GM21390 (cell line): ENCODE data around the gene PIH1D1.
A peak's percentile ranks its signal among the peaks of the same experiment; 100 is the strongest.

ENCODE experiments used
- ATAC-seq: cut with Tn5 transposase; IDR thresholded peaks from one replicate; pipeline ENCODE4 v1.9.1; 2021; ENCODE audit not compliant: unreplicated experiment

Gene PIH1D1

DNA sequence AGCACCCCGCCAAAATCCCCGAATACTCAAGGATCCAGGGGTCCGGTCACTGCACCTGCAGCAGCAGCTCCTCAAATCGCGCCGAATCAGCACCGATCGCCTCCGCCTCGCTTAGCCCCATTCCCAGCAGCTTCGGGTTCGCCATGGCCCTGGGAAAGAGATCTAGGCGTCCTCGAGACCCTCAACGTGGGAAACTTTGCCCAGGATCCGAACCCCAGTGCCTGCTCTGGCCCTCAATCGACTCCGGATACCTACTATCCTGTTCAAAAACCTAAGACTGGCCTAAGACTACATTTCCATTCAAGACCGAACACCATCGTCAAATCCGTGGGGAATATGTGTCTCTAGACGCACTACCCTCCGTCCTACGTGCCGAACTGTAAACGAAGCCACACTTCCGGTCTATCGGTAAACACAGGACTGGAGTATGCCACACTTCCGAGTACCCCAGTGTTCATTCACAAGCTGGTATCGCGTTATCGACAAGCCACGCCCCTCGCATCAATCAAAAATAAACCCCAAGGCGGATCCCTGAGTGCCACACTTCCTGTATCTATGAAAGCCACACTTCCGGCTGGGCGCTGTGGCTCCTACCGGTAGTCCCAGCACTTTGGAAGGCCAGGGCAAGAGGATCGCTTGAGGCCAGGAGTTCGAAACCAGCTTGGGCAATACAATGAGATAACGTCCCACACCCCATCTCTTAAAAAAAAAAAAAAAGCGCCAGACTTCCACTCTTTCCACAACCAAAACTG lies at the start of gene PIH1D1:
PIH1D1 (minus strand) TSS at position 385 of the 752 bp plus-strand sequence; CDS start at position 145, 240 bp downstream.
- ATAC-seq: peak; percentile 57

DNA sequence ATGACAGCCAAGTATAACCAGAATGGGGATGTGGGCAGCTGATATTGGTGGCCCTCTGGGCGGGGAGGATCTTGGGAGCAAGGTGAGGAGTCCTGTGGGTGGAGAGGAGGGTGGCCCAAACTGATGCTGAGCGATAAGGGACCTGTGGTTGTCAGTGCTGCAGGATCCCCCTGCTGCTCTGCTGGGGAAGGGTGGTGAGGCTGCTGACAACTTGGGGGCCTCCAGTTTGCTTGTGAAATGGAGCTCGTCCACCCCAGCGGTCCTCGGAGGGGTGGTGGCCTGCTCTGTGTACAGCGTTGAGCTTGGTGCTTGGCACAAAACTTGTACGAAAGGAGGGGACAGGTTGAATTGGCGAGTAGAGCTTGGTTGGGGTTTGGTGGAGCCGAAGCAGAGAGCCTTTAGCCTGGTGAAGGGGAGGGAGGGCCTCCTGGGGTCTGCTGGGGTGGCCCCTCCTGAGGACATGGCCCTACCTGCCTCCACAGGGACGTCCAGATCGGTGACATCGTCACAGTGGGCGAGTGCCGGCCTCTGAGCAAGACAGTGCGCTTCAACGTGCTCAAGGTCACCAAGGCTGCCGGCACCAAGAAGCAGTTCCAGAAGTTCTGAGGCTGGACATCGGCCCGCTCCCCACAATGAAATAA lies 47.5 kb upstream of the PIH1D1 start:
- ATAC-seq: no peak

DNA sequence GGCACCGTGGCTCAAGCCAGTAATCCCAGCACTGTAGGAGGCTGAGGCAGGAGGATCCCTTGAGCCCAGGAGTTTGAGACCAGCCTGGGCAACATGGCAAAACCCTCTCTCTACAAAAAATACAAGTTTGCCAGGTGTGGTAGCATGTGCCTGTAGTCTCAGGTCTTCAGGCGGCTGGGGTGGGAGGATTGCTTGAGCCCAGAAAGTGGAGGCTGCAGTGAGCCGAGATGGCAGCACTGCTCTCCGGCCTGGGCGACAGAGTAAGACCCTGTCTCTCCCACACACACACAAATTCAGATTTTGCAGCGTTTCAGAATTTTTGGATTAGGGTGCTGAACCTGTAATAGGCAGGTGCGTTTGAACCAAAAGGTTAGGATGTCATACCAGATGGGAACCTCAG lies 46.9 kb upstream of the PIH1D1 start:
- no peak for ATAC-seq

DNA sequence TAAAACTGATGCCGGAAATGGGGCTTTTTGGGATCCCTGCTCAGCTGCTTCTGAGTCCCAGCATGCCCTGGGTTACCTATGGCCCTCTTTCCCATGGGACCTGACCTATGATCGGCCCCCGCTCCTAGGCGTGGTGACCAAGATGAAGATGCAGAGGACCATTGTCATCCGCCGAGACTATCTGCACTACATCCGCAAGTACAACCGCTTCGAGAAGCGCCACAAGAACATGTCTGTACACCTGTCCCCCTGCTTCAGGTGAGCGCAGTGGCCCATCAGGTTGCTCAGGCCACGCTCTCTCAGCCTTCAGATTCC lies 46.1 kb upstream of the PIH1D1 start:
- no peak for ATAC-seq

DNA sequence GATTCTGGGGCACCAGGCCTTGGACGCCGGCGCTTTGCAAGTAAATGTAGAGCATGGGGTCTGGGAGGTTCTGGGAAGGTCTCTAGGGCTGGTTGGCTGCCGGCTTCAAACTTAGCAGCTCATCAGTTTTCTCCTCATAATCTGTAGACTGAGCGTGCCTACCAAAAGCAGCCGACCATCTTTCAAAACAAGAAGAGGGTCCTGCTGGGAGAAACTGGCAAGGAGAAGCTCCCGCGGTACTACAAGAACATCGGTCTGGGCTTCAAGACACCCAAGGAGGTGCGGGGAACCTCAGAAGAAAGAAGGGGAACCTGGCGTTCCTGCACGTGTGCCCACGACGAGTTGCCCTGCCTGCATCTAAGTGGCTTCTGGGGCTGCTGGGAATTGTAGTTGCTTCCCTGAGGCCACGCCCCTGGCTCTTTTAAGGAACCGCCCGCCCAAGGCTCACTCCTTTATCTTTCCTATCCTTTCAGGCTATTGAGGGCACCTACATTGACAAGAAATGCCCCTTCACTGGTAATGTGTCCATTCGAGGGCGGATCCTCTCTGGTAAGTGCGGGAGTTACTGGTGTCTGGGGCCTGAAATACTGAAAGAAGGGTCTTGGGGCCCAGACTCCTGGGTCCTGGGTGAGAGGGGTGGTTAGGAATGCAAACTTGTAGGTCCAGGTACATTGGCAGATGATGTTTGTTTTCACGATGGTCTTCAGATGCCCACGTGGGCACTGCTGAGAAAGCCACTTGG lies 45.6 kb upstream of the PIH1D1 start:
- ATAC-seq: no peak

DNA sequence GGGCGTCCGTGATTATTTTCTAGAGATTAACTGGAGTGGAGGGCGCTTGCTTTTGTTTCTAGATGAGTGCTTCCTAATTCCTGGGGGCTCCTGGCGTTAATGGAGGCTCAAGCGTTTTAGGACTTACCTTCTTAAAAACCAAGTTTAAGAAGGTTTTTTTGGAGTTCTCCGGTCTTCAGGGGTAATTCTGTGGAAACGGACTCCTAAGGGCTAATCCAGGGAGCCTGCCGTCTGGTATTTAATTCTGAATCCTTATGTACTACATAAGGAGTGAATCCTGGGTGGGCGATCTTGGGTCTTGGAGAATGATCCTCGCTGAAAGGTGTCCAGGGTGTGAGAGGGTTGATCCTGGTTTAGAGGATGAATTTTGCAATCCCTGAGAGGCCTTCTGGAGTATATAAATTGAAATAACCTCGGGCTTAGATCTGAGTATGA lies 45.0 kb upstream of the PIH1D1 start:
- no peak for ATAC-seq

DNA sequence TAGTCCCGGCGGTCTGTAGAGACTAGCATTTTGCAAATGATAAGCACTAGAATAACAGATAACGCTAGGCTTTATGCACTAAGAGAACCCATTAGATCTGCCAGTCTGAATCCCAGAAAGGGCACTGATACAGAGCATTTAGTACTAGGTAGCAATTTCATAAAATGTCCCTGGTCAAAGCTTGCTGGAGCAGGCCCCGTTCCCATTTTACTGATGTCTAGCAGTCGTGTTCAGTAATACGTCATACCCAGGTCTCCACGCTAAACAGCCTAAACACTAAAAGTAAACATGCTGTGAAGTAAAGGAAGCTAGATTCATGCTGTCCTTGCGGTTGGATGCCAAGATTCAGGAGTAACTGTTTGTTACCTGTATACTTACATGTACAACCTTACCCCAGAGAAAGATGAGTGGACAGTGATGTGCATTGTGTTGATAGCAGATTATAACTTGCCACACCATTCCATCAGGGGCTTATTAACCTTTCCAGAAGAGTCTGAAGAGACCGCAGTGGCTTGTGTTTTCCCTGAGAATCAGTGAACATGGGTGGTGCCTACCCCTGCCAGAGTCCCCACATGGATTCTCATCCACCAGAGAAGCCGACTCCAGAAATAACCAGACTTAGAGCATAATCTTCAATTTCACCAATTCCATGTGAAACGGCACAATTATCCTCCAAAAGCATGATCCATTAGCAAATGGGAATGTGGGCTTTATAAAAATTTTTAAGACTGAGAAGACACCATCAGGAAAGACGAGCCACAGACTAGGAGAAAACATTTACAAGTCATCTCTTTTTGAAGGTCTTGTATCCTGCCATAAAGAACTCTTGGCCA lies 41.2 kb upstream of the PIH1D1 start:
- ATAC-seq: no peak

DNA sequence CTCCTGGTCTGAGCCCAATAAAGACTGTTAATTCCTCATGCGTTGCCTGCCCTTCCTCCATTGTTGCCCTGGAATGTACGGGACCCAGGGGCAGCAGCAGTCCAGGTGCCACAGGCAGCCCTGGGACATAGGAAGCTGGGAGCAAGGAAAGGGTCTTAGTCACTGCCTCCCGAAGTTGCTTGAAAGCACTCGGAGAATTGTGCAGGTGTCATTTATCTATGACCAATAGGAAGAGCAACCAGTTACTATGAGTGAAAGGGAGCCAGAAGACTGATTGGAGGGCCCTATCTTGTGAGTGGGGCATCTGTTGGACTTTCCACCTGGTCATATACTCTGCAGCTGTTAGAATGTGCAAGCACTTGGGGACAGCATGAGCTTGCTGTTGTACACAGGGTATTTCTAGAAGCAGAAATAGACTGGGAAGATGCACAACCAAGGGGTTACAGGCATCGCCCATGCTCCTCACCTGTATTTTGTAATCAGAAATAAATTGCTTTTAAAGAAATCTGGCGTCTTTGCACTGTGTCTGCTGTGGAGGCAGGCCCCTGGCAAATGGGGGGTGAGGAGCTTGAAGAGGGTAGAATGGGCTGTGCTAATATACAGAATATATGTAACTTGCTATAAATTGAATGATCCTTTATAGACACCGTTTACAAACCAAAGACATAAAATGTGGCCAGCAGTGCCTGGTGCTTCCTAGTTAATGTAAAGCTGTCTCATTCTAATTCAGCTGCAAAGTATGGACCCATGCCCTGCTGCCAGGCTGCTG lies 40.4 kb upstream of the PIH1D1 start:
- ATAC-seq: no peak

DNA sequence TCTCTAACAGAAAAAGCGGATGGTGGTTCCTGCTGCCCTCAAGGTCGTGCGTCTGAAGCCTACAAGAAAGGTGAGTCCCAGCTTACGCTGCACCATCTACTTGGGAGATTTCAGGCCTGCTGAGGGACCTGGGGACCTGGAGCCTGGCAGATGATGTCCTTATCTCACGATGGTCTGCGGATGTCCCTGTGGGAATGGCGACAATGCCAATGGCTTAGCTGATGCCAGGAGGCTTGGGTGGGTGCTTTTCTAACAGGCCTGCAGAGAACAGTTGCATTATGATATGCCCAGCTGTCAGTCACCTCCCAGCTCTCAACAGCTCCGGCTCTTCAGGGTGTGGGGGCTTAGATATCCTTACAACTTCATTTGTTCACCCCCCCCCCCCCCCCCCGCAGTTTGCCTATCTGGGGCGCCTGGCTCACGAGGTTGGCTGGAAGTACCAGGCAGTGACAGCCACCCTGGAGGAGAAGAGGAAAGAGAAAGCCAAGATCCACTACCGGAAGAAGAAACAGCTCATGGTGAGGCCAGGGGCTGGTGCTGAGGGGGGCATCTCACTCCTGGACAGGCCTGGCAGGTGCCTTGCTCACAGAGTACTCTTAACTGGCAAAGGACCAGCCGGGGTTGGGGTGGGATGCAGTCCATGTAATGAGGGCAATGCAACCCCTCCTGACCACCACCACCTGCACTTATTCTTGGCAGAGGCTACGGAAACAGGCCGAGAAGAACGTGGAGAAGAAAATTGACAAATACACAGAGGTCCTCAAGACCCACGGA lies 39.6 kb upstream of the PIH1D1 start:
- no peak for ATAC-seq

DNA sequence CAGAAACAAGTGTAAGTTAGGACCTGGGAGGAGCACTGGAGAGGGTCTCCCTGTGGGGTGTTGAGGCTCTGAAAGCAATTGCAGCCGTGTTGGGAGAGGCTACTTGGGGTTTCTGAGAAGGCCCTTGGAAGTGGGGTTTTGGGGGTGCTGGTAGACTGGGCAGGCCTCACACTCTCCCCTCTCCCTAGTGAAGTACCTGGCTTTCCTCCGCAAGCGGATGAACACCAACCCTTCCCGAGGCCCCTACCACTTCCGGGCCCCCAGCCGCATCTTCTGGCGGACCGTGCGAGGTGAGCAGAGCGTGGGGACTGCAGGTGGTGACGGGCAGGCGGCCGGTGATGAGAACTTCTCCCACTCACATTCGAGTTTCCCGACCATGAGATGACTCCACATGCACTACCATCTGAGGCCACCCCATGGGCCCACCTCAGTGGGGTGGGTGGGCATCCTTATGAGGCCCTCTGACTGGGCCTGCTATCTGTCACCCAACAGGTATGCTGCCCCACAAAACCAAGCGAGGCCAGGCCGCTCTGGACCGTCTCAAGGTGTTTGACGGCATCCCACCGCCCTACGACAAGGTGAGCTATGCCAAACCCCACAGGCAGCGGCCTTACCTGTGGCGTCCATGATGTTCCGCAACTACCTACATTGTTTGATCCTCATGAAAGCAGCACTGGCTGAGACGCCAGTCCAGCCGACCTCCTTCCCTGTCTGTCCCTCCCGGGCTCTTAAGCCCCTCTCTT lies 38.8 kb upstream of the PIH1D1 start:
- no peak for ATAC-seq

DNA sequence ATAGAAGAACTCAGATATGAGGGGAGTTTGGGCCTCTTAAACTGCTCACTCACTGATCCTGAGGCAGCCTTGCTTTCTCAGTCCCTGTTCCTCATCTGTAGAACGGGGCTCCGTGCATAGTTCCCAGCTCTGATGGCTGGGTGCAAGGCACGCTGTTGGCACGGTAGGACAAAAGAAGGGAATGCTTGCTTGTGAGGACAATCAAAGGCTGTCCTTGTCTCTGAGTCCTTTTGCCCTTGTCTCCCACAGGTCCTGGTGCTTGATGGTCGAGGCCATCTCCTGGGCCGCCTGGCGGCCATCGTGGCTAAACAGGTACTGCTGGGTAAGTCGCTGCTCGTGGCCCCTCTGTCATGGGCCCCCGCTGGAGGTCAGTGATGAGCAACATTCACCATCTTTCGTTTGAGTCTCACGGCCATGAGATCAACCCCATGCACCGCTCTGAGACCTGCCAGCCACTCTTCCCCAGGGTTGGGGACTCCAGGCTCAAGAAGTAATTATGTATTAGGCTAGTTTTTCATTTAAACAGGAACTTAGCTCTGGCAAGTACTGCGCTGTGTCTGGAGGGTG lies 38.1 kb upstream of the PIH1D1 start:
- no peak for ATAC-seq

DNA sequence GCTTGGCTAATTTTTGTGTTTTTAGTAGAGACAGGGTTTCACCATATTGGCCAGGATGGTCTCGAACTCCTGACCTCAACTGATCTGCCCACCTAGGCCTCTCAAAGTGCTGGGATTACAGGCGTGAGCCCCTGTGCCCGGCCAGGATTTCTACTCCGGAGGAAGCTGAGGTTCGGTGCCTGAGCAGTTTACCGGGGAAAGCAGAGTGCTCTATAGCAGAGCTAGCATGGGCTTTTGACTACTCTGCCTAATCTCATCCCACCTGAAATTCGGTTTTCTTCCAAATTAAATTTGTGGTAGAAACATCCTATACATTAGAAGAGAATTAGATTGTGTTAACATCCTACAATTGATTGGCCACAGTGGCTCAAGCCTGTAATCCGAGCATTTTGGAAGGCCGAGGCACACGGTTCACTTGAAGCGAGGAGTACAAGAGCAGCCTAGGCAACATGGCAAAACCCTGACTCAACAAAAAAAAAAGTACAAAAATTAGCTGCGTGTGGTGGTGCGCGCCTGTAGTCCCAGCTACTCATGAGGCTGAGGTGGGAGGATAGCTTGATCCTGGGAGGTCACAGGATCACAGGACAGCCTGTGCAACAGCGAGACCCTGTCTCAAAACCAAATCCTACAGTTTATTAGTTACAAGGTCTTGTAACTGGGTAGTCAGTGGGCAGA lies 37.4 kb upstream of the PIH1D1 start:
- ATAC-seq: no peak

DNA sequence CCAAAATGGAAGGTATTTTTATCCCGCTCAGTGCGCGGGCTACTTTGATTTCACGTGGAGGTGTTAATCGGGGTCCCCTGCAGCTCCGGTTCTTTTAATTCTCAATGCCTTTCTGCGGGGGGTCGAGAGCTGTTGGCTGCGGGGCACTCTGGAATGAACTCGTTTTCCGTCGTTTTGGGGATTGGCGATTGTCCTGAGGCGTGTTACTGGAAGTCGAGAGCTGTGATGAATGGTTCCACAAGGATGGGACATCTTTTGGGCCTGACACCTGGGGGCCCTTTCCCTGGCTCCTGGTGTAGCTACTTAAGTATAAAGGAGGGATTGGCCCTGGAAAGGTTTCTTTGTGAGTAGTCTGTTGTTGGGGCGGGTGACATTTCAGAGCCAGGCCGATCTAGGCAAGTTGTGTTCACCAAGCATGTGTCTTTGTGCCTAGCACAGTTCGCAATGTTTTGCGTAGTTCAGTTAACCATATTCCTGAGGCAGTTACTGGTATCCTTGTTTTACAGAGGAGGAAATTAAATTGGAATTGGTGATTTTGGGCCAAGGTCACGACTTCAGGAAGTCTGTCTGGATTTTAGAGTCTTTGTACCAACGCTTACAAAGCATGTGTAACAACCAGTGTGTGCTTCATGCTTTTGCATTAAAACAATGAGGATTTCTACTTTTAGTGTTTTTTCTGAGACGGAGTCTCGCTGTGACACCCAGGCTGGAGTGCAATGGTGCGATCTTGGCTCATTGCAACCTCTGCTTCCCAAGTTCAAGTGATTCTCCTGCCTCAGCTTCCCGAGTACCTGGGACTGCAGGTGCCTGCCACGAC lies 36.6 kb upstream of the PIH1D1 start:
- ATAC-seq: no peak

DNA sequence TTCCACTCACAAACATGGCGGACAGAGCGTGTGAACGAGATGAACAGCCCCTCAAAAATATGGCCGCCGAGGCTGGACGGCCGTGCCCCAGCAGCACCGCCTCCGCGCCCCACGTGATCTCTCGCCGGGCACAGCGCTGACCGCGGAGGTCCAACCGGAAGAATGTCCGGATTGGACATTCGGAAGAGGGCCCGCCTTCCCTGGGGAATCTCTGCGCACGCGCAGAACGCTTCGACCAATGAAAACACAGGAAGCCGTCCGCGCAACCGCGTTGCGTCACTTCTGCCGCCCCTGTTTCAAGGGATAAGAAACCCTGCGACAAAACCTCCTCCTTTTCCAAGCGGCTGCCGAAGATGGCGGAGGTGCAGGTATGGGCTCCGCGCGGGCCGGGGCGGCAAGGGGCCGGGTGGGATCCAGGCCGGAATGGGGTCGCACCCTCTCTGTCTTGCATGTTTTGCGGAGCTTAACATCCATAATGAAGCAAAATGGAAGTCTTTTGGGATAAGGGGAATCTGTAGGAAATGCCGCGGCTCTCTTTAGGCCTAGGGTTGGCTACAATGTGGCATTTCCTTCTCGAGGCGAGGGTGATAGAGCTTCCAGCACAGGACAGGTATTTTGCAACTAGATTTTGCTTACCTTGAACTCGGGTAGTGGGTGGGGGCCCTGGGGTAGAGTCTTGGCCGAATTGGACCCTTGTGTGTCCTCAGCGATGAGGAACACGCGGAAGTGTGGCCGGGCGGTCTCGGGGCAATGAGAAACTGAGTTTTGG lies 35.8 kb upstream of the PIH1D1 start, which contains the start of gene RPL13A:
RPL13A (plus strand) TSS at position 332 of the 769 bp plus-strand sequence; CDS start at position 354, 22 bp downstream.
- ATAC-seq: peak; percentile 75

DNA sequence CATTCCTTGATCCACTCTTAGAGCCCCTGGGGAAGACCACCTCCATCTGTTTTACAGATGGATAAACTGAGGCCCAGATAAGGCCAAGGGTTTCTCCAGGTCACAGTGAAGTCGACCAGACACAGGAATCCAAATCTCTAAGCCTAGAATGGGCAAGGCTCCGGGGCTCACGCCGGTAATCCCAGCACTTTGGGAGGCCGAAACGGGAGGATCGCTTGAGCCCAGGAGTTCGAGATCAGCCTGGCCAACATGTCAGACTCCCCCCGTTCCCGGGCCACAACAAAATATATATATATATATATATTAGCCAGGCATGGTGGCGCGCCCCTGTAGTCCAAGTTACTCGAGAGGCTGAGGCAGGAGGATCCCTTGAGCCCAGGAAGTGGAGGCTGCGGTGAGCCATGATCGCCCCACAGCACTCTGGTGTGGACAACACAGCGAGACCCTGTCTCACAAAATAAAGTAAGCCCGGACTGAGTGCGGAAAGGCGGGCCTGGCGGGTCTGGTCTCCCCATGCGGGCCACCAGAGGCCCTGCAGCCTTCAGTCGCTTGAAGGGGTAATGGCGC lies 35.2 kb upstream of the PIH1D1 start:
- no peak for ATAC-seq

DNA sequence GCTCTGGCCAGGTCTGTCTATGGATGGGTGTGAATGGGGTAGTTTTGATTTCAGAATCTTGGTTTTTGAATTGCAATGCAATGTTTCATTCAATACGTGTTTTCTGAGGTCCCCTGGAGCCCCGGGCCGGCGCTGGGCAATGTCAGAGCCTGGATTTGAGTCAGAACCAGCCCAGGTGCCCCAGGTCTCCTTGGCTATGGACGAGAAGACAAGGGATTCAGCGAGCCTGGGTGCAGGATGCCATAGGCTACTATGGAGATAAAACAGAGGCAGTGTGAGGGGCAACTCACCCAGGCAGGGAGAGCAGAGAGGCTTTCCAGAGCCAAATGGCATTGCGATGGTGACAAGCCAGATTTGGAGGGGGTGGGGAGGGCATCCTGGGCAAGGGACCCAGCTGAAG lies 34.6 kb upstream of the PIH1D1 start:
- no peak for ATAC-seq
